Fibroblast of peridontal ligament (primary cell): ENCODE data around the gene SLC19A1.
A peak's percentile ranks its signal among the peaks of the same experiment; 100 is the strongest.

ENCODE experiments used
- DNase-seq: peaks from one replicate; pipeline ENCODE4 v3.0.0-alpha.2; 2010; ENCODE audit errors: extremely low read depth

SLC19A1 gene

DNA sequence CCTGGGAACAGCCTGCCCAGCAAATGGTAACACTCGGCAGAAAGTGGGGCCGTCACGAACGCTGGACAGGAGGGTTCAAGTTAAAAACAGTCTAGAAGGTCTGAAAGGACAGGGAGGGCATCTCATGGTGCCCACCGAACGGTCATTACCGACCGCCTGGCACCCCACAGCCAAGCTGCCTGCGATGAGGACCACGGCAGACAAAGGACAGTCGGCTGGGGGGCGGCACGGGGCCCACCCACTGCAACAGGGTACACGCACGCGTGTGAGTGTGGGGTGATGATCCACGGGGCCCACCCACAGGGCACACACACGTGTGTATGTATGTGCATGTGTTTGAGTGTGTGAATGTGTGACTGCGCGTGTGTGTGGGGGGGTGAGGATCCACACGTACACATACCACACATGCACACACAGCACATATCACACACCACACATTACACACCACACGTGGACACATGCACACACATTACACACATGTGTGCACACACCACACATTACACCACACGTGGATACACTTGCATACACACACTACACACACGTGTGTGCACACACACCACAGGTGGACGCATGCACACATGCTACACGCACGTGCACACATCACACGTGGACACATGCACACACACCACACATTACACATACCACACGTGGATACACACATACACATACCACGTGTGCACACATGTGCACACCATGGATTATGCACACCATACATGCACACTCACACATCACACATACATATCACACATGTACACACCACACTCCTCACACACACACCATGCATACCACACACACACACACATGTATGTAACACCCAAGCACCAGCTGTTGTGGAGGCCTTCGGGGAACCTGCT is 63.2 kb downstream of the SLC19A1 start:
- DNase-seq = no peak

DNA sequence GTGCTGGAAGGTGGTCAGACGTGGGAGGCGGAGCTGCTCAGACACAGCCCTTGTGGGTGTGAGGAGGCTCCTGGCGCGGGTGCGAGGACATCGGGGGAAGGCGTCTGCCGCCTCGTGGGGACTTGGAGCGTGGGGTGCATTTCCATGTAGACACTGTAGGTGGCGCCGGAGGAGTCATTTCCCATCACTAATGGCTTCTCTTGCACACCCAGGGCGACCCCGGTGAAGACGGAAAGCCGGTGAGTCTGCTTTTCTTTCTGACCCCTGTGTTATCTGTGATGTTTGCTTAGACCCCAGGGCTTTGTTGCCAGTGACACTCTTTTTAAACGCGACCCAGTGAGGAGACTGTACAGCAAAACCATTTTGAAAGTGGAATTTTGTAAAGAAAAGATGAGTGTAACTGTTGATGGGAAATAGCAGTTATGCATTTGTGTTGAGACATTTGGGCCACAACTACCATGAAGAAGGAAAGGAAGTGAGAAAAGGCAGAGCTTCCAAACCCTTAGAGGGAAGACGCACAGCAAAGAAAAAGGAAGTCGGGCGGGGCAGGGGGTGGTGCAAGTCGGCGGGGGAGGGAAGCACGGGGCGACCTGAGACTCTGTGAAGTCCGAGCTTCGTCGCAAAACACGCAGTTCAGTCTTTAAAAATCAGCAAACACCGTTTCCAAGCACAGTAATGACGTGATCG is 64.0 kb downstream of the SLC19A1 start:
- DNase-seq = peak; percentile 60

DNA sequence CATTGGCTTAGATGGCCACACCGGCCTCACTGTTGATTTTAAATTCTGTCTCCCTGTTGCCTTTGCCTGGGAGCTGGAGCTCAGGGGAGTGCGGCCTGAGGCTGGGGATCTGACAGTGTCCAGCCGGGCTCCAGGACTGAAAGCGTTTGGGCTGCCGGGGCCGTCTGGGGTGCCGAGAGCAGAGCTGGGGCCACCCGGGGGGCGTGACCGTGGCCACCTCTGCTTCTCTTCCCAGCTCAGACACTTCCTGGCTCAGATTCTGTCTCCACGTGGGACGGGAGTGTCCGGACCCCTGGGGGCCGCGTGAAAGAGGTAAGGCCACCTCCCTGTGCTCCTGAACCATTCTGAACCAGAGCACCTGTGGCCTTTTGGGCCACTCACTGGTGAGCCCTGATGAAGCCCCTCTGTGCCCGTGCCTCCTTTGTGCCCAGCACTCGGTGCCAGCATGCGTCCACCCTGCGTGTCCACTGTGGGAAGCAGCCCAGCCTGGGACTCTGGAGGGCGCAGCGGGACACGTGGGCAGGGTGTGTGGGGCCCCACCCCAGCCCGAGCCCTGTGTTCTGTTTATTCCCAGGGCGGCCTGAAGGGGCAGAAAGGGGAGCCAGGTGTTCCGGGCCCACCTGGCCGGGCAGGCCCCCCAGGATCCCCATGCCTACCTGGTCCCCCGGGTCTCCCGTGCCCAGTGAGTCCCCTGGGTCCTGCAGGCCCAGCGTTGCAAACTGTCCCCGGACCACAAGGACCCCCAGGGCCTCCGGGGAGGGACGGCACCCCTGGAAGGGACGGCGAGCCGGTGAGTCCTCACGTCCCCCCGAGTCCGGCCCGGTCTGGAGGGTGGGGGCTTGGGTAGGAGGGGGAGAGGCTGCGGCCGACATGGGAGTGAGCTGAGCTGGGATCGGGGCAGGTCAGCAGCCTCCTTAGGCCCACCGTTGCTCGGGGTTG is 64.8 kb downstream of the SLC19A1 start:
- DNase-seq = no peak

DNA sequence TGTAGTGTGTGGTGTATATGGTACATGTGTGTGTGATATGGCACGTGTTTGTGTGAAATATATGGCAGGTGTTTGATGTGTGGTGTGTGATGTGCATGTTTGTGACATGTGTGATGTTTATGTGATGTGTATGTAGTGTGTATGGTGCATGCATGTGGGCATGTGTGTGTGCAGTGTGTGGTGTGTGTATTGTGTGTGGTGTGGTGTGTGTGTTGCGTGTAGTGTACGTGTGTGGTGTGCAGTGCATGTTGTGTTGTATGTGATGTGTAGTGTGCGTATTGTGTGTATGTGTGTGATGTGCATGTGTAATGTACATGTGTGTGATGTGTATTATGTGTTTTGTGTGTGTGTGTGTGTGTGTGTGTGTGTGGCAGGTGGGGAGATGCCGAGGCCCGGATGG is 65.7 kb downstream of the SLC19A1 start:
- no peak for DNase-seq

DNA sequence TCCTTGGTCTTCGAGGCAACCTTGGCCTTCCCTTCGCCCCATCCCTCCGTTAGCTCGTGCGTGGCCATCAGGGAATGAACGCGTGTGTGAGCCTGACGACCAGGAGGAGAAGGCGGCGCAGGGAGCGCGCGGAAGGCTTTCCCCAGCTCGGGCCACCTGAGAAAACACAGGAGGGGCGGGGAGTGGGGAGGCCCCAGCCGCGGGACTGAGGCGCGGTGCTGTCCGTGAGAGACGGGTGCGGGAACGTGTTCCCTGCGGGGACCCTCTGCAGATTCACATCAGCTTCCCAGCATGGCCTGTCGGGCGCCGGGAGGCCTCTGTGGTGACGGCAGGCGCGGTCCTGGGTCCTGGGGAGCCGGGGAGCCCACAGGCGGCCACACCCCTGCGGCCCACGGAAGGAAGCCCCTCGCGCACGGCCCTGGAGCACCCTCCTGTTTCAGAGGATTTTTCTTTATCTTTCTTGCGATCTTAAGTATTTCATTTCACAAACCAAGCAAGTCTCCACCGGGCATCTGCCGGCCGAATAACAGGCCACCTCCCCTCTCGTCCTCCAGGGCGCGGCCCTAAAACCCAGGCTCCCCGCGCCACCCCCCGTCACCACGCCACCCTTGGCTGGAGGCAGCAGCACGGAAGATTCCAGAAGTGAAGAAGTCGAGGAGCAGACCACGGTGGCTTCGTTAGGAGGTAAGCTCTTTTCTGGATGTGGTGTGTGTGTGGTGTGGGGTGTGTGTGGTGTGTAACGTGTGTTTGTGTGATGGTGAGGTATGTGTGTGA is 66.3 kb downstream of the SLC19A1 start:
- no peak for DNase-seq

DNA sequence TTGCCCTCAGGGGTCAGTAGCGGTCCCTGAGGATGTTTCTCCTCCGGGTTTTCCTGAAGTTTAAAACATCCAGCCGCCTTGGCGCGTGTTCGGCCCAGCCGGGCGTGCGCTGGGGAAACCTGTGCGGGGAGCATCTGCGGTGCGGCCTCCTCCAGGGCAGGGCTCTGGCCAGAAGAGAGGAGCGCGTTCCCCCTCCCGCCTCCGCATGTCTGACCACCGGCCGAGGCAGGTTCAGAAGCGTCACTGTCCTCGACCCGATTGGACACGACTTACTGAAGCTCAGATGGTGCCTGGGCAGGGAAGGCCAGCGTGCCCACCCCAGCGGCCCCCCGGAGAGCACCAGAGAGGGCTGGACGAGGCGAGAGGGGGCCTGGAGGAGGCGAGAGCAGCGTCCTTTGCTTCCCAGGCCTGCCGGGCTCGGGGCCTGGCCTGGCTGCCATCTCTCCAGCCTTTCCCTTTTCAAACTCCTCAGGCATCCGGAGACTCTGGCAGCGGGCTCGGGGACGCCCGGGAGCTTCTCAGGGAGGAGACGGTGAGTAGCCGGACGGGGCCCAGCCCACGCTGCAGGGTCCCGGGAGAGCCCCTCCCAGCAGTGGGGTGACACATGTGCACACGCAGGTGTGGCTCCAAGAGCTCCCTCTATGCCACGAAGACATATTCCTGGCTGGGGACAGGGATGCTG is 67.1 kb downstream of the SLC19A1 start:
- DNase-seq = no peak

DNA sequence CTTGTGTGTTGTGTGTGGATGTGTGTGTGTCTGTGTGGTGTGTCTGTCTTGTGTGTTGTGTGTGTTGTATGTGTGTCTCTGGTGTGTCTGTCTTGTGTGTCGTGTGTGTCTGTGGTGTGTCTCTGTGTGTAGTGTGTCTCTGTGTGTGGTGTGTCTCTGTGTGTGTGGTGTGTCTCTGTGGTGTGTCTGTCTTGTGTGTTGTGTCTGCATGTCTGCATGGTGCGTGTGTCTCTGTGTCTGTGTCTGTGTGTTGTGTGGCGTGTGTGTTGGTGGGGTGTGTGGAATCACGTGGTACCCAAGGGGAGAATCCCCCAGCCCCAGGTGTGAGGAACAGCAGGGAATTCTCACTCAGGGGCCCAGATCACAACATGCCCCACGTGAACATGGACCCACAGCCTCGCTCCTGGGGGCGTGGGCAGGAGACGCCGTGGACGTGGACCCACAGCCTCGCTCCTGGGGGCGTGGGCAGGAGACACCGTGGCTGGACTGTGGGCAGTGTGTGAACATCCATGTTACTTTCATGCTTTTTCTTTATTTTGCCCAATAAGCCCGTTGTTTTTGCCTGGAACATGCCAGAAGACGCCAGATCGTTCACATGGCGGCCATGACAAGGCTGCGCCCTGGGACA is 67.8 kb downstream of the SLC19A1 start:
- no peak for DNase-seq

DNA sequence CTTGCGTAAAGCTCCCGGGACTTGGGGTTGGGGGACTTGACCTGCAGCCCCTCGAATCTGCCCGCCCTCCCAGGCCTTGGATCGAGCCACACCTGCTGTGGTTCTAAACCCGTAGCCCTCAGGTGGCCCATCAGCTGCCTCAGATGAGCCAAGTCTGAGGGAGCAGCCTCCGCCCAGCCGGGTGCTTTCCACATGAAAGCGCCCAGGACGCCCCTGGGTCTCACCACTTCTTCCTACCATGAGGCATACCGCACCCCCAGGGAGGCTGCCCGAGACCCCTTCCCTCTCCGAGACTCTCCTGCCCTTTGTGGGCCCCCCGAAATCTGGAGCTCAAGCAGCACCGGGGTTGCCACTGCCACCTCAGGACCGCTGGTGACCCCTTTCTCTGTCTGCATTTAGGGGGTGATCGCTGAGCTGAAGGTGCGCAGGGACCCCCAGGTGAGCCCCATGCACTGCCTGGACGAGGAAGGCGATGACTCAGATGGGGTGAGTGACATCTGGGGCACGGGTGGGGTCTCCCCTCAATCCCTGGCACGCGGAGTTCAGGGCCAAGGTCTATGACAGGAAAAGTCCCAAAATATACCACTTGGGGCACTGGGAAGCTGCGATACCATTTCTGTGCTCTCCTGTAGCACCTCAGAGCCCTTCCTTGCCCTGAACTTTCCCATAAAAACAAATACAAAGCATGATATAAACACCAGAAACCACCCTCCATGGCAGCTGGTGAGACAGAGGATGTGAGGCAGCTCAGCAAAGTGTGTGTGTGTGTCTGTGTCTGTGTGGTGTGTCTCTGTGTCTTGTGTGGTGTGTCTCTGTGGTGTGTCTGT is 68.5 kb downstream of the SLC19A1 start:
- peak; percentile 5 for DNase-seq

DNA sequence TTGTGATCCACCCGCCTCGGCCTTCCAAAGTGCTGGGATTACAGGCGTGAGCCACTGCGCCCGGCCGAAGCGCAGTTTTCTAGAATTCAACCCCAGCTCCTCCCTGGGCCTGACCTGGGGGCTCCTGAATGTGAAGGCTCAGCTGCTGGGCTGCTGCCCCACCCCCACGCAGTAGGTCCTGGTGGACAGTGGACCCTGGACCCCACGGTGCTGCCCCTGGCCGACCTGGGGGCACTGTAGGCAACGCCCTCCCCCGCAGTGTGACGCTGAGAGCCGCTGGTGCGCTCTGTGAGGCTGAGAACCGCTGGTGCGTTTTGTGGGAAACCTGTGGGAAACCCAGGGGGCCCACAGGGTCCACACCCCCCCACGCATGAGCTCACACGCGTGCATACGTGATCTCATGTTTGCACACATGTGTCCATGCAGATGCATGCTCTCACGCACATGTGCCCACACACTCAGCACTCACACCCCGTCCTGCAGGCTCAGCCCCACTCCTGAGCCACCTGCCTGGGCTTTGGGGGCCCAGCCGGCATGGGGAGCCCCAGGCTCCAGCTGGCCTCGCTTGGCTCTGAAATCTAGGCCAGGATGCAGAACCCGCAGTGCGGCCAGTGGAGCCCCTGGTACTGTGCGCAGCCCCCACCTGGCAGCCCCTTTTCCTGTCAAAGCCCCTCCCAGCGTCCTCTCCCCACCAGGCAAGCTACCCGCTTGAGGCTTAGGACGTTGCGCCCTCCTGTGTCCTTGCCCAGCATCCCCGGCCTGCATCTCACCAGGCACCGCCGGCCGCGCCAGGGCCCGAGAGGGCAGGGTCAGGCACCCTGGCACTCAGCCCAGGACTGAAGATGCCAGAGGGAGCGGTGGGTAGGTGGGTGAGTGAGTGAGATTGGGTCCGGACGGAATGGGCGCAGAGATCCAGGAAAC is 69.5 kb downstream of the SLC19A1 start:
- no peak for DNase-seq

DNA sequence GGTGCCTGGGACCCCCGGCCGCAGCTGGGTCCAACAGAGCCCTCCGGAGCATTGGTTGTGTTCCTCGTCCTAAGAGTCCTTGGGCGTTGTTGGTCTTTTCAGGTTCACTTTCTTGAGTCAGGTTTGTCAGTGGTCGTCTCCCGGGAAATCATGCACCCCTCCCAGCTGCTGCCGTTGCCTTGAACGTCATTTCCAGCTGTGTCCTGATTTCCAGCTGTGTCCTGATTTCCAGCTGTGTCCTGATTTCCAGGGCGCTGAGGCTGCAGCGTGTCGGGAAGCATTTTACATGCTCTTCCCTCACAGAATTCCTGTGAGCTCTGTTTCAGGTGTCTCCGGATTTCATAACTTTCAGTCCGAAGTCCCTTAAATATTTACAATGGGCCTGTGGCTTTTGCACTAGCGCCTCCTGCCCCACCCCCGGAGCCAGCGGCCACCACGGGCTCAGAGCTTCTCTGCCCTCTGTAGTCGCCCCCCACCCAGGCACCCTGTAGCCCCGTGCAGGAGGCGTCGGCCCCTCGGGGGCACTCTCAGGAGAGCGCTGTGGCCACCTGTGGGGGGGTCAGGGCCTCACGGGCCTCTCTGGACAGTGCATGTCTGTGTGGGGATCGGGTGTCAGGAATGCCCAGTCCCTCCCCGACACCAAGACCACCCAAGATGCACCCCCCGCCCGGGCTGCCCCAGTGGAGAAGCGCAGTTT is 70.6 kb downstream of the SLC19A1 start:
- peak; percentile 77 for DNase-seq

DNA sequence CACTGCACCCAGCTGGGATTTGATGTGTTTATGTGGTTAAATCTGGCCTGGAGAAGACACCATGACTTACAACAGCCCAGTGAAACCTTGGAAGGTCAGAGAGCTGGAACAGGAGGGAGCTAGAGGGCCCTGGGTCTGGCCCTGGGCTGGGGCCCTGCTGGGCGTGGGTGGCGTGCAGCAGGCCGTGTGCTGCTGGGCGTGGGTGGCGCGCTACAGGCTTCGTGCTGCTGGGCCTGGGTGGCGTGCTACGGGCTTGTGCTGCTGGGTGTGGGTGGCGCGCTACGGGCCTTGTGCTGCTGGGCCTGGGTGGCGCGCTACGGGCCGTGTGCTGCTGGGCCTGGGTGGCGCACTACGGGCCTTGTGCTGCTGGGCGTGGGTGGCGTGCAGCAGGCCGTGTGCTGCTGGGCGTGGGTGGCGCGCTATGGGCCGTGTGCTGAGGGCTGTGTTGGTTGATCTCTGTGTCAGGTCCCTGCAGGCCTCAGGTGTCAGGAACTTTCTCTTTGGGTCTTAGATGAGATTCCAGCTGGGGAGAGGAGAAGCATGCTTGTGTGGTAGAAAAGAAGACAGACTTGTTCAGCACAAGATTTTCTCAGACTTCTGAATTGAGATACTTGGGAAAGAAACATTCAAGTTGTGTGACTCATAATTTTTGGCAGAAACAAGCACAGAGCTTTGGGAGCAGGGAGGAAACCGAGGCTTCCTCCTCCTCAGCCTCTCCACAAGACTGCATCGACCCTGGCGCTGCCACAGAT is 71.3 kb downstream of the SLC19A1 start:
- peak; percentile 92 for DNase-seq

DNA sequence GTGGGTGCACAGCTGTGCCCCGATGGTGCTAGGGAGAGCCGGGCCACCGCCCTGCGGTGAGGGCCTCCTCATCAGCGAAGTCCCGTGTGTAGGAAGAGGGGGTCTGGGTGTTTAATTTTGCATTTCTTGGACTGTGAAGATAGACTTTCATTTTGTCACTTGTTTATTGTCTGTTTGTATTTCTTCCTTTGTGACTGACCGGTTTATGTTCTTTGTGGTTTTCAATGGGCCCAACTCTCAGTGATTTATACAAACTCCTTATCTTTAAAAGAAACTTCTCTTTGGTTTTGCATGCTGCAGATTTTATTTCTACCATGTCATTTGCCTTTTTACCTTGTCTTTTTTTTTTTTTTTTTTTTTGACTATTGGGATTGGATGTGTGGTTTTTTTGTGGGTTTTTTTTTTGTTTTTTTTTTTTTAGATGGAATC is 72.1 kb downstream of the SLC19A1 start:
- DNase-seq = peak; percentile 19

DNA sequence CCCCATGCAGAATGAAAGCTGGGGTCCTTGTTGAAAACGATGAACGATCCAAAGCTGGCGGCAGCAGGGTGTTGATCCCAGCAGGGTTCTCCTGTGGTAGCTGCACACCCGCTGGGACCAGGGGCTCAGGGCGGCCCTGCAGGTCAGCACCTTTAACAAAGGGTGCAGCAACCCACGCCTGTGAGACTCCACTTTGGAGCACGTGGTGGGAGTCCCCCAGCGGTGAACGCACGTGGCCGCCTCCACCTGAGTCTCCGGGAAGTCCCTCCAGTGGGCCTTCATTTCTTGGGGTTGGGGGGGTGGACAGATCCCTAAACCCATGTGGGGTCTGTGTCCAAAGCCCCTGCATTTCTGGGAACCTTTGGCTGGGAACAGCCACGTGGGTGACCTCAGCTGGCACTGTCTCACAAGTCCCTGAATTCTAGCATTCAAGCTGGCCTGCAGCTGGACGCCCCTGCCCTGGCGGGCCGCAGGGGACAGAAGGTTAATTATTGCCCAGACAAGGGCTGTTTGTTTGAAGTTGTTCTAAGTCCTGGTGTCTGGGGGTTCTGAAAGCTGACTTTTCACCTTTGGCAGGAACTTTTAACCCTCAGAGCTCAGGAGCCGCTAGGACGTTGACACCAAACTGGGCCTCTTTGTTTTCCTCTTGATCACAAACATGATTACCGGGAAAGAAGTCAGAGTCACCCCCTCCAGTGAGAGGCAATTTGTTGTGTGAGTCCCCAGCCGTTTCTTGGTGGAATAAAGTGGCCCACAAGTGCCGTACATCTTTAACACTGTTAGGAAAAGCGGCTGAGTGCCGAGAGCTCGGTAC is 72.8 kb downstream of the SLC19A1 start:
- DNase-seq = peak; percentile 3

DNA sequence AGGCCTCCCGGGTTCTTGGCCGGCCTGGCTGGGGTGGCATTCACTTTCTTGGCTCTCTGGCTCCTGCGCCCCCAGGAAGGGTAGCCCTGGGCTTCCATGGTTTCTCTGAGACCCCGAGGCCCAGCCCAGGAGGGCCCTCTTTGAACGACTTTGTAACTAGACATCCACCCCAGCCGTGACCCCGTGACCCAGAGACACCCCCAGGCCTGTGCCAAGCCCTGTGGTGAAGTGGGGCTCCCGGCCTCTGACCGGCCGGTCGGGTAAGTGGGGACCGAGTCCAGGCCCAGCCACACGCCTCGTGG is 73.3 kb downstream of the SLC19A1 start:
- DNase-seq = no peak

DNA sequence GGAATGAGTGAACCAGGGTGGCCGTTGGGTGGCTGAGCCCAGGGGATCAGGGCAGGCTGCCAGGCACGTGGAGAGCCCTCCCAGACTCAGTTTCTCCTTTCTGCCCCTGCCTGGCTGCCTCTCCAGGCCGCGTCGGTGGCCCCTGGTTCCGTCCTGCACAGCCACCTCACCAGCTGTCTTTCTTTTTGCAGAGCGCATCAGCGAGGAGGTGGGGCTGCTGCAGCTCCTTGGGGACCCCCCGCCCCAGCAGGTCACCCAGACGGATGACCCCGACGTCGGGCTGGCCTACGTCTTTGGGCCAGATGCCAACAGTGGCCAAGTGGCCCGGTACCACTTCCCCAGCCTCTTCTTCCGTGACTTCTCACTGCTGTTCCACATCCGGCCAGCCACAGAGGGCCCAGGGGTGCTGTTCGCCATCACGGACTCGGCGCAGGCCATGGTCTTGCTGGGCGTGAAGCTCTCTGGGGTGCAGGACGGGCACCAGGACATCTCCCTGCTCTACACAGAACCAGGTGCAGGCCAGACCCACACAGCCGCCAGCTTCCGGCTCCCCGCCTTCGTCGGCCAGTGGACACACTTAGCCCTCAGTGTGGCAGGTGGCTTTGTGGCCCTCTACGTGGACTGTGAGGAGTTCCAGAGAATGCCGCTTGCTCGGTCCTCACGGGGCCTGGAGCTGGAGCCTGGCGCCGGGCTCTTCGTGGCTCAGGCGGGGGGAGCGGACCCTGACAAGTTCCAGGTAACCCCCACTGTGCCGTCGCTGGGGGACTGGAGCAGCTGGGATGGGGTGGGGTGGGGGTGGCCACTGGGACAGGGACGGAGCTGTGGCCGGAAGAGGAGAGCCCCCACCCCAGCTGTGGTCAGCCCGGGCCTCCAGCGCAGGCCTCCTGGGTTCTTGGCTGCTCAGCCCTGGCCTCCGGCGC is 73.9 kb downstream of the SLC19A1 start:
- no peak for DNase-seq
